WERI-Rb-1 (cell line): ENCODE measurements around the gene DSEL.

Experiments
- DNase-seq: peaks from one replicate; pipeline ENCODE4 v3.0.0-alpha.2; 2020
- H3K27ac ChIP-seq: fragments of 250-450 bp; sonication (Bioruptor Pico); 2 replicates; pipeline ENCODE4 v1.5.1; 2020; ENCODE audit warnings: mild to moderate bottlenecking, moderate library complexity
- H3K27me3 ChIP-seq: fragments of 250-450 bp; sonication (Bioruptor Pico); 2 replicates; pipeline ENCODE4 v1.5.1; 2021; ENCODE audit warnings: mild to moderate bottlenecking, low read depth, moderate library complexity; ENCODE audit not compliant: insufficient read depth, severe bottlenecking
- H3K36me3 ChIP-seq: fragments of 250-450 bp; sonication (Bioruptor Pico); 2 replicates; pipeline ENCODE4 v1.5.1; 2020; ENCODE audit warnings: mild to moderate bottlenecking, moderate library complexity
- H3K4me3 ChIP-seq: 2 replicates; pipeline ENCODE4 v1.5.1; 2011; ENCODE audit warnings: low read depth, mild to moderate bottlenecking, control low read depth, low read length
- H3K9me3 ChIP-seq: fragments of 250-450 bp; sonication (Bioruptor Pico); 2 replicates; pipeline ENCODE4 v1.5.1; 2021; ENCODE audit warnings: mild to moderate bottlenecking, moderate library complexity; ENCODE audit not compliant: severe bottlenecking
- TF ChIP-seq, protein P1 (sequence below): IDR thresholded peaks from 2 replicates; pipeline ENCODE4 v1.5.1; 2011; ENCODE audit warnings: low read depth, mild to moderate bottlenecking, control low read depth, inconsistent platforms, low read length

The DSEL gene

DNA sequence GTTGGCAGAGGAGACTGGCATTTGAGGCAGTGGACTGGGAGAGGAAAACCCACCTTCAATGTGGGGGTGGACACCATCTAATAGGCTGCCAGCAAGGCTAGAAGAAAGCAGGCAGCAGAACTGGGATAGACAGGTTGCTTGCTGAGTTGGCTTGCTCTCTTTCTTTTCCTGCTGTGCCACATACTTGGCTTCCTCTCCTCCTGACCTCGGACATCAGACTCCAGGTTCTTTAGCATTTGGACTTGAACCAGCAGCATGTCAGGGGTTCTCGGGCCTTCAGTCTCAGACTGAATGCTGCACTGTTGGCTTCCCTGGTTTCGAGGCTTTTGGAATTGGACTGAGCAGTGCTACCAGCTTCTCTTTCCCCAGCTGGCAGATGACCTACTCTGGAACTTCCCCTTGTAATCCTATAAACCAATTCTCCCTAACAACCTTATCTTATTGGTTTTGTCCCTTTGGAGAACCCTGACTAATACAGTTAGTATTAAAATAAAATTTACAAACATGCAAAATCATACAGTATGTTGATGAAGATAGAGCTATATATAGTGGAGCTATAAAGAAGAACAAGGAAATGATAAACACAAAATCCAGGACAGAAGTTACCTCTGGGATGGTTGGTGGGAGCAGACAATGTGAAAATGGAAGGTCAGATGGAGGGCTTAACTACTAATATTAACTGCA lies 15.9 kb downstream of the DSEL start:
- Histone ChIP-seq H3K9me3 (no peaks in the 10 kb centered on the region), H3K4me3 (no peak overlapping the region), H3K36me3 (no peaks in the 10 kb centered on the region), H3K27me3 (no peaks in the 10 kb centered on the region), H3K27ac (no peak overlapping the region)
- no peak for DNase-seq
- TF ChIP-seq, protein P1, sequence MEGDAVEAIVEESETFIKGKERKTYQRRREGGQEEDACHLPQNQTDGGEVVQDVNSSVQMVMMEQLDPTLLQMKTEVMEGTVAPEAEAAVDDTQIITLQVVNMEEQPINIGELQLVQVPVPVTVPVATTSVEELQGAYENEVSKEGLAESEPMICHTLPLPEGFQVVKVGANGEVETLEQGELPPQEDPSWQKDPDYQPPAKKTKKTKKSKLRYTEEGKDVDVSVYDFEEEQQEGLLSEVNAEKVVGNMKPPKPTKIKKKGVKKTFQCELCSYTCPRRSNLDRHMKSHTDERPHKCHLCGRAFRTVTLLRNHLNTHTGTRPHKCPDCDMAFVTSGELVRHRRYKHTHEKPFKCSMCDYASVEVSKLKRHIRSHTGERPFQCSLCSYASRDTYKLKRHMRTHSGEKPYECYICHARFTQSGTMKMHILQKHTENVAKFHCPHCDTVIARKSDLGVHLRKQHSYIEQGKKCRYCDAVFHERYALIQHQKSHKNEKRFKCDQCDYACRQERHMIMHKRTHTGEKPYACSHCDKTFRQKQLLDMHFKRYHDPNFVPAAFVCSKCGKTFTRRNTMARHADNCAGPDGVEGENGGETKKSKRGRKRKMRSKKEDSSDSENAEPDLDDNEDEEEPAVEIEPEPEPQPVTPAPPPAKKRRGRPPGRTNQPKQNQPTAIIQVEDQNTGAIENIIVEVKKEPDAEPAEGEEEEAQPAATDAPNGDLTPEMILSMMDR = no peak

DNA sequence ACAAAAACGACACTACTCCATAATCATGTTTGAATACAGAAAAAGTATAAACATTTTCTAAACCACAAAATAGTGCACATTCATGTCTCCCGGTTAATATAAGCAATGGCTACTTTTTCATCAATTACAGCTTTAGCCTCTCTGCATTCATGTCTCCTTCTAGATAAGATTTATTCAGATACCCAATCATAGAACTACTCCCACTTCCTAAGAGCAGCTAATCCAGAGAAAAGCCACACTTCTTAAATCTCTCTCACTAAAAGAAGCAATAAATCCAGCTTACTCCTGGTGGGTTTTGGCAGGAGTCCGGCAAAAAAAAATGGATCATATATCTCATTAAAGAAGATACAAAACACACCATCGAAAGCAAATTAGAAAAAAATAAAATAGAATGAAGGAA lies 20.1 kb downstream of the DSEL start:
- Histone ChIP-seq H3K36me3 (no peaks in the 10 kb centered on the region), H3K27me3 (no peaks in the 10 kb centered on the region), H3K27ac (no peak overlapping the region), H3K9me3 (no peaks in the 10 kb centered on the region), H3K4me3 (no peak overlapping the region)
- TF ChIP-seq, protein P1 = no peak
- DNase-seq = no peak

DNA sequence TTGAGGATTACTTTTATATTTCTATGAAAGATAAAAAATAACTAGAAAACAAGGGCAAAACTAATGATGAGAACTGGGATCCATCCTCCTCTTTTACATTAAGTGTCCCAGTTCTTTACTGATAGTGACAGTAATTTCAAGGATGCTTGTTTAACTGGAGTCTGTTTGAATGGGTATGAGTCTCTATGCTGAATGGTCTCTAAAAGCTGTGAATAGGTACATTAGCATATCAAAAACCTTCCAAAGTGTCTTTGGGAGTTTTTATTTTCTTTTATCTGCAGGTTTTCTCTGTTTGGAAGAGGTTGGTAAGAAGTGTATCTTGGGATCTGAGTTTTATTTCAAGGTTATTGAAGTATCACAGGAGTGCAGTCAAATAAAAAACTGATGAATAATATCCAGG lies 30.0 kb downstream of the DSEL start:
- Histone ChIP-seq H3K9me3 (no peaks in the 10 kb centered on the region), H3K36me3 (no peaks in the 10 kb centered on the region), H3K27ac (no peak overlapping the region), H3K4me3 (no peak overlapping the region), H3K27me3 (no peaks in the 10 kb centered on the region)
- TF ChIP-seq, protein P1 = no peak
- DNase-seq = no peak

DNA sequence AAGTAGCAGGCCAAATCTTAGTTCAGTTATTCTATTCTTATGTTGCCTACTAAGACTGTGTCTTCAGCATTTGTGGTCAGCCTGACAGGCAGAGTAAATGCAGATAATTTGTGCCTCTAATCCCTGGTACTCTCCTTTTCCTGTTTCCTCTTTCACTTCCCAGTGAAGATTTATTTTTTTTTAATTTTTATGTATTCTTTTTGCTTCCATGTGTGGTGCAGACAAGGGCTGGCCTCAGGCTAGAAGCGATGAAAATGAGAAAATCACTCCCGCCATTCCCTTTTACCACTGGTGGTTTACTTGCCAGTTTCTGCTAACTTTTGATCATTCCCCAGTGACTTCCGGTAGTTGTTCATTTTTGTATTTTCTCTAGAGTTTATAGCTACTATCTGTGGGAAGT lies 30.9 kb downstream of the DSEL start:
- no peak for DNase-seq
- Histone ChIP-seq H3K27ac (no peak overlapping the region), H3K36me3 (no peaks in the 10 kb centered on the region), H3K9me3 (no peaks in the 10 kb centered on the region), H3K4me3 (no peak overlapping the region), H3K27me3 (no peaks in the 10 kb centered on the region)
- TF ChIP-seq, protein P1 = no peak

DNA sequence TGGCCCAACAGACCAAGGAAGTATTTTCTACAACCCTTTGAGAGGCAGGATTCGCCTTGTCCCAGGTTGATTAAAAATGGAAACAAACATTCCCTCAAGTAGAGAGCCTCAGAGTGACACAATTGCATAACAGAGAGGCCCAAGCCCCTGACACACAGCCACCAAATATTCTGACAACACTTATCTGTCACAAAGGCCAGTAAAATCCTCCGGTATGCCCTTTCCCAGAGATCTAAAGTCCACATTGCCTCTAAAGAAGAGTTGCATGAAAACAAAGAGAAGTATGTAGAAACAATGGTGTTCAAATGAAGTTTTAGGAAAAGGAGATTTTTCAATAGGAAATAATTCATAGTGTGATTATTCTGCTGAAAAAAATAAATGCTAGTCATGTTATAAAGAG lies 32.1 kb downstream of the DSEL start:
- no peak for DNase-seq
- Histone ChIP-seq H3K27ac (no peak overlapping the region), H3K9me3 (no peaks in the 10 kb centered on the region), H3K27me3 (no peaks in the 10 kb centered on the region), H3K4me3 (no peak overlapping the region), H3K36me3 (no peaks in the 10 kb centered on the region)
- TF ChIP-seq, protein P1 = no peak

DNA sequence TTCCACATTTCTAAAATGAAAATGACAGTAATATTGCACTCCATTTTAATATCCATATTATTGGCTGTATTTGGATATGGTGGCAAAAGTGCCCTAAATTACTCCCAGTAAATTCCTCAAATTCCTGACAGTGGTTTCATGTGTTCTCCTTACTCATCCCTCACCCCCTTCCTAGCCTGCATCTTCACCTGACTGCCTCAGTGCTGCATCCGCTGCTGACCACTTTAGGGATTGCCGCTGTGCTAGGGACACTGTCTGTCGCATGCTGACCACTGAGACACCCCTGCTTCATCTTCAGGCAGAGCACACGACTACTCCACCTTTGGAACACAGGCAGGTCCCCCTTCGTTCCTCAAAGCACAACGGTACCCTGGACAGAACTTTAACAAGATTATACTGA lies 32.6 kb downstream of the DSEL start:
- TF ChIP-seq, protein P1 = no peak
- DNase-seq = no peak
- H3K27me3 ChIP-seq = no peaks in the 10 kb centered on the region
- no peaks in the 10 kb centered on the region for H3K36me3 ChIP-seq
- H3K9me3 ChIP-seq = no peaks in the 10 kb centered on the region
- no peak overlapping the region for H3K27ac ChIP-seq
- no peak overlapping the region for H3K4me3 ChIP-seq
